Hematopoietic multipotent progenitor cell treated with erythropoietin and hydrocortisone succinate and interleukin-3 and kit ligand, for 17 days (in vitro differentiated cells): Measurements from ENCODE around the gene EPX.
A peak's percentile ranks its signal among the peaks of the same experiment; 100 is the strongest.

Experiments used
- DNase-seq: peaks from one replicate; pipeline ENCODE4 v3.0.0-alpha.2; 2015; ENCODE audit warnings: low spot score

Gene EPX

GRCh38 chr17:58229384-58229783 is 36.9 kb downstream of the EPX start:
- no peak for DNase-seq

- DNase-seq, result no peak
Observed at GRCh38 chr17:58229881-58230280, 37.4 kb downstream of the EPX start.

GRCh38 chr17:58231641-58232040 is 39.1 kb downstream of the EPX start:
- no peak for DNase-seq

GRCh38 chr17:58232707-58233156 is 40.2 kb downstream of the EPX start:
- DNase-seq, result no peak

- no peak for DNase-seq
Observed at GRCh38 chr17:58233543-58233942, 41.0 kb downstream of the EPX start.

GRCh38 chr17:58234512-58234911 is 42.0 kb downstream of the EPX start:
- no peak for DNase-seq

- no peak for DNase-seq
Observed at GRCh38 chr17:58235821-58236220, 43.3 kb downstream of the EPX start.

- DNase-seq, result peak; percentile 31
Observed at GRCh38 chr17:58236394-58236793, 43.9 kb downstream of the EPX start.

GRCh38 chr17:58238147-58238634 is 45.7 kb downstream of the EPX start, which contains the start of gene LPO:
Gene LPO (plus strand): TSS chr17:58238584. CDS start chr17:58242980, 4,396 bp downstream.
- no peak for DNase-seq

- DNase-seq, result no peak
Observed at GRCh38 chr17:58239987-58240386, 47.5 kb downstream of the EPX start.

- DNase-seq, result no peak
Observed at GRCh38 chr17:58242171-58242784, 49.8 kb downstream of the EPX start.

- DNase-seq, result no peak
Observed at GRCh38 chr17:58244963-58245362, 52.4 kb downstream of the EPX start.

- DNase-seq, result no peak
Observed at GRCh38 chr17:58245428-58246103, 53.0 kb downstream of the EPX start.

- DNase-seq, result no peak
Observed at GRCh38 chr17:58246104-58246740, 53.7 kb downstream of the EPX start.

- DNase-seq, result no peak
Observed at GRCh38 chr17:58246781-58247180, 54.3 kb downstream of the EPX start.

- no peak for DNase-seq
Observed at GRCh38 chr17:58247511-58248363, 55.2 kb downstream of the EPX start.

- no peak for DNase-seq
Observed at GRCh38 chr17:58248955-58249269, 56.4 kb downstream of the EPX start.

GRCh38 chr17:58249270-58250133 is 57.0 kb downstream of the EPX start:
- DNase-seq, result peak; percentile 59

- DNase-seq, result no peak
Observed at GRCh38 chr17:58250344-58251011, 58.0 kb downstream of the EPX start.

GRCh38 chr17:58252141-58252540 is 59.6 kb downstream of the EPX start:
- DNase-seq, result no peak

GRCh38 chr17:58253082-58253481 is 60.6 kb downstream of the EPX start:
- no peak for DNase-seq
